ENCODE results near the gene ENOX2. TPM values are rescaled to one million over a fixed set of nuclear protein-coding genes. Genes with fewer than 3 reads are reported as not detected.

Gene ENOX2
- total RNA-seq, 1 experiment from 2014 or later, result 24.3 TPM

GRCh38 chrX:130652824-130653578, 250.0 kb downstream of the ENOX2 start:
- no peak for DNase-seq (ENCODE audit: unreplicated experiment)
- Mint-ChIP-seq H3K27me3 (ENCODE audit: insufficient read depth, unreplicated experiment) (peaks cover 15% of the 10 kb centered on the region), H3K9me3 (ENCODE audit: unreplicated experiment) (peaks cover 3% of the 10 kb centered on the region), H3K27ac (ENCODE audit: low read depth, unreplicated experiment) (no peak overlapping the region), H3K4me1 (ENCODE audit: insufficient read depth, unreplicated experiment) (no peaks in the 10 kb centered on the region), H3K36me3 (ENCODE audit: insufficient read depth, unreplicated experiment) (no peaks in the 10 kb centered on the region), H3K4me3 (ENCODE audit: unreplicated experiment) (no peak overlapping the region)
- BruUV-seq (replicated peaks), result no TSS peak
- ChIA-PET CTCF (no interaction called here), POLR2A (no interaction called here)
- intact Hi-C loops (cut with micrococcal nuclease), result no loop called here
- TF ChIP-seq, protein P1, sequence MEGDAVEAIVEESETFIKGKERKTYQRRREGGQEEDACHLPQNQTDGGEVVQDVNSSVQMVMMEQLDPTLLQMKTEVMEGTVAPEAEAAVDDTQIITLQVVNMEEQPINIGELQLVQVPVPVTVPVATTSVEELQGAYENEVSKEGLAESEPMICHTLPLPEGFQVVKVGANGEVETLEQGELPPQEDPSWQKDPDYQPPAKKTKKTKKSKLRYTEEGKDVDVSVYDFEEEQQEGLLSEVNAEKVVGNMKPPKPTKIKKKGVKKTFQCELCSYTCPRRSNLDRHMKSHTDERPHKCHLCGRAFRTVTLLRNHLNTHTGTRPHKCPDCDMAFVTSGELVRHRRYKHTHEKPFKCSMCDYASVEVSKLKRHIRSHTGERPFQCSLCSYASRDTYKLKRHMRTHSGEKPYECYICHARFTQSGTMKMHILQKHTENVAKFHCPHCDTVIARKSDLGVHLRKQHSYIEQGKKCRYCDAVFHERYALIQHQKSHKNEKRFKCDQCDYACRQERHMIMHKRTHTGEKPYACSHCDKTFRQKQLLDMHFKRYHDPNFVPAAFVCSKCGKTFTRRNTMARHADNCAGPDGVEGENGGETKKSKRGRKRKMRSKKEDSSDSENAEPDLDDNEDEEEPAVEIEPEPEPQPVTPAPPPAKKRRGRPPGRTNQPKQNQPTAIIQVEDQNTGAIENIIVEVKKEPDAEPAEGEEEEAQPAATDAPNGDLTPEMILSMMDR (IDR thresholded peaks at IDR 0.05; ENCODE audit: unreplicated experiment), result no peak

- Mint-ChIP-seq H3K4me1 (ENCODE audit: insufficient read depth, unreplicated experiment) (no peaks in the 10 kb centered on the region), H3K4me3 (ENCODE audit: unreplicated experiment) (no peak overlapping the region), H3K9me3 (ENCODE audit: unreplicated experiment) (no peaks in the 10 kb centered on the region), H3K27me3 (ENCODE audit: insufficient read depth, unreplicated experiment) (peaks cover 14% of the 10 kb centered on the region), H3K27ac (ENCODE audit: low read depth, unreplicated experiment) (no peak overlapping the region), H3K36me3 (ENCODE audit: insufficient read depth, unreplicated experiment) (no peaks in the 10 kb centered on the region)
- intact Hi-C loops (cut with micrococcal nuclease), result no loop called here
- TF ChIP-seq, protein P1 (IDR thresholded peaks at IDR 0.05; ENCODE audit: unreplicated experiment), result no peak
- ChIA-PET CTCF (interaction anchor here (0.7 kb wide), 1 partner anchor 268 kb away, joined by 3 read pairs; no protein-coding TSS in a partner anchor), POLR2A (no interaction called here)
- BruUV-seq (replicated peaks), result no TSS peak
- DNase-seq (ENCODE audit: unreplicated experiment), result no peak
Measured at GRCh38 chrX:130649738-130650137, 253.3 kb downstream of the ENOX2 start.

DNA sequence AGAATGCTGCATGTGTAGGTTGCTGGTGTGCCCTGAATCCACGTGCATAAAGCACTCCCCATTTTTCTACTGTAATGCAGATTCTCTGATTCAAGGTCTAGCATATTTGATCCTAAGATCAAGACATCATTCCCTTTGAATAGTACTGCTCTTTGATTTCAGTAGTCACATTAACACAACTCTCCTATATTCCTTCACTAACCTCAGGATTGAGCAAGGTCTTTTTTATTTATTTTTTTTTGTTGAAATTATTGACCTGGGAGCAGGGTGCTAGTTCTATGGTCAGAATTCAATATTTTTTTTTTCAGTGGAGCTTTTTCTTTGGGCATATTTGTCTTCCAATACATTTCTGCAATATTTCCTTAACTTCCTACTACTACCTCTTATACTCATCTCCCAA, 255.5 kb downstream of the ENOX2 start:
- no peaks in the 10 kb centered on the region for H3K4me1 Mint-ChIP-seq (ENCODE audit: insufficient read depth, unreplicated experiment)
- TF ChIP-seq, protein P1 (IDR thresholded peaks at IDR 0.05; ENCODE audit: unreplicated experiment), result no peak

GRCh38 chrX:130645955-130646583, 256.9 kb downstream of the ENOX2 start:
- no peaks in the 10 kb centered on the region for H3K4me1 Mint-ChIP-seq (ENCODE audit: insufficient read depth, unreplicated experiment)
- CTCF ChIA-PET, result interaction anchor here (0.5 to 0.6 kb wide), 2 partner anchors 57 to 1610 kb away, joined by 3 read pairs; no protein-coding TSS in a partner anchor
- H3K27me3 Mint-ChIP-seq (ENCODE audit: insufficient read depth, unreplicated experiment), result peaks cover 19% of the 10 kb centered on the region
- POLR2A ChIA-PET, result no interaction called here
- no peak overlapping the region for H3K4me3 Mint-ChIP-seq (ENCODE audit: unreplicated experiment)
- TF ChIP-seq, protein P1 (IDR thresholded peaks at IDR 0.05; ENCODE audit: unreplicated experiment), result no peak
- H3K36me3 Mint-ChIP-seq (ENCODE audit: insufficient read depth, unreplicated experiment), result no peaks in the 10 kb centered on the region
- H3K27ac Mint-ChIP-seq (ENCODE audit: low read depth, unreplicated experiment), result no peak overlapping the region
- no peak for DNase-seq (ENCODE audit: unreplicated experiment)
- H3K9me3 Mint-ChIP-seq (ENCODE audit: unreplicated experiment), result no peaks in the 10 kb centered on the region
- intact Hi-C loops (cut with micrococcal nuclease), result no loop called here
- no TSS peak for BruUV-seq (replicated peaks)

More for the DNA sequence above, 255.5 kb downstream of the ENOX2 start:
- Mint-ChIP-seq H3K27ac (ENCODE audit: low read depth, unreplicated experiment) (no peak overlapping the region), H3K9me3 (ENCODE audit: unreplicated experiment) (no peaks in the 10 kb centered on the region), H3K27me3 (ENCODE audit: insufficient read depth, unreplicated experiment) (peaks cover 14% of the 10 kb centered on the region), H3K36me3 (ENCODE audit: insufficient read depth, unreplicated experiment) (no peaks in the 10 kb centered on the region), H3K4me3 (ENCODE audit: unreplicated experiment) (no peak overlapping the region)
- intact Hi-C loops (cut with micrococcal nuclease), result no loop called here
- ChIA-PET POLR2A (no interaction called here), CTCF (interaction anchor here (1.2 kb wide), 1 partner anchor 15 kb away, joined by 8 read pairs; no protein-coding TSS in a partner anchor)
- DNase-seq (ENCODE audit: unreplicated experiment), result no peak
- BruUV-seq (replicated peaks), result no TSS peak
